Testis (tissue), 2 donors: Measurements from ENCODE around the gene EDN2.

Experiments
- CTCF ChIP-seq, 3 experiments: fragments of 450-650 bp in 2 of 3; fragments of 200-600 bp in 1 of 3; sonication (generic) in 1 of 3; IDR thresholded peaks; one replicate each; pipeline ENCODE4 v1.5.1; 2016 to 2019; ENCODE audit warnings: antibody characterized with exemption in 3 of 3, mild to moderate bottlenecking in 2 of 3, moderate library complexity in 1 of 3
- POLR2A ChIP-seq: fragments of 450-650 bp; IDR thresholded peaks from one replicate; pipeline ENCODE4 v1.6.1; 2017; ENCODE audit warnings: antibody characterized with exemption, mild to moderate bottlenecking, moderate library complexity

DNA sequence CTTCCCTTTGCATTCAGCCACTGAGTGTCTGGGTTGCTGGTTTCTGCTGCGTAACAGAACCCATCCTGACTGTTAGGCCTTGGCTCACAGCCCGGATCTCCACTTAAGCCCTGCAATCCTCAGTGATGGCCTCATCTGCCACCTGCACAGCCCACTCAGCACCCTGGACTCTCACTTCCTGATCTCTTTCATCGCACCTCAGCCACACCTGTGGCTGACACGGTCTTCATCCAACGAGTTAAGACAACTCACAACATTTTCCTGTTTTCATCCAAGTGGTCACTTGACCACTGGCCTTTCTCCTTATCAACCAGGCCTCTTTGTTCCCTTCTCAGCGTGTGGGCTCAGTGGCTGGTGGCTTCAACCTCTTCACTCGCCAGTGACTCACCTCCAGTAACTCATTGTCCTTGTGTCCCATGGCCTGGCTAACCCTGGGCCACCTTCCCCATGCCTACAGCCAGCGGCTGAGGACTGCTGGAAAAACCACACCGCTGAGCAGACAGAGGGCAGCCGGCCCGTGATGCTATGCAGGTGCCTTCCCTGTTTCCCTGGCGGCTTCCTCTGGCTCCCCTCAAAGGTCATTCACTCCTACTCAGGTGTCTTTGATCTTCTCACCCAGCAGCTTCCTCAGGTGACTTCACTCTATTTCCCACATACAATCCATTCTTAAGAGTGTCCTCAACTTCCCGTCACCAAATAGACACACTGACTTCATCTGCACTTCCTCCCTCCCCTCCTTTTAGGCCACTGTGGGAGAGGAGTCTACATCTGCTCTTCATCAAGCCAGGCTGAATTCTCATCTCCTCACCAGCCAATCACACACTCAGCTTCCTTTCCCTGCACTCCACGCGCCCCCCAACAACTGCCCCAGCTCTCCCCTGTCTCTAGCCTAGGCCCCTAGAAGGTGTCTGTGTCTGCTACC is 19.9 kb upstream of the EDN2 start:
- TF ChIP-seq CTCF (IDR thresholded peaks at IDR 0.05) (no peak), POLR2A (no peak)
